Raji (cell line): ENCODE measurements around the gene TMEM258.

Source experiments
- POLR2A ChIP-seq: IDR thresholded peaks from 2 replicates; pipeline ENCODE4 v1.6.1; 2011; ENCODE audit warnings: low read depth, low read length, control low read depth; ENCODE audit not compliant: insufficient read depth

The TMEM258 gene

DNA sequence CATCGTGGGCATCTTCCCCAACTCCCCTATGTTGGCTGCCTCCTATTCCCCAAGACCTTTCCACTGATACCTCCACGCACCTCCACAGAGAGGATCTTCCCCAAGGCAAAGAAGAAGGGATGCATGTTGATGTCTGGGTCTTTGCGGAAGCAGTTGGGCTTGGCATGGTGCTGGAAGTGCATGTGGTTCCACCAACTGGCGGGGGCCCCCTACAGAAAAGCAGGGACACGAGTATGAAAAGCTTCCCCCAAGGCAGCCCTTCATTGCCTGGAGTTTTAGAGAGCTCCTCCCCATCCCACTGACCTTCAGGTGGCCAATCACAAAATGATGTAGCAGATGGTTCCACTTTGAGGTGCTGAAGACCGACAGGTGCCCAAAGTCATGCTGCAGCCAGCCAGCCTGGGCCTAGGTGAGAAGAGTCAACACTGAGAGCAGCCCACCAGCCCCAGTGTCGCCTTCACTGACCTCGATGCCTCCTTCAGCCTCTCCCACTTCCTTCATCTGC is 18.3 kb upstream of the TMEM258 start:
- no peak for TF ChIP-seq POLR2A

DNA sequence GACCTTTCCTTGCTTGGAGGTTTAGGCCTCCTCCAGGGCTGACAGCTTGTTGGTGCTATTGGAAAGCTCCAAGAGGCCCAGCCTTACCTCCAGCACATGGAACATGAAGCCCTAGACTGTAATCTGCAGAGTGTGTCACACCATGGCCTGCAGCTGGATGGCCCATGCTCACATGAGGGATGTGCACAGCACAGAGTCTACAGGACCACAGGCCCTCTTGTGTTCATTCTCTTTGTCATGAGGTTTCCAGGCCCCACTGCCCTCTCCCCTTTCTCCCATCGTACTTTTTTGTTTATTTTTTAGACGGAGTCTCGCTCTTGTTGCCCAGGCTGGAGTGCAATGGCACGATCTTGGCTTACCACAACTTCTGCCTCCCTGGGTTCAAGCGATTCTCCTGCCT is 14.4 kb upstream of the TMEM258 start:
- no peak for TF ChIP-seq POLR2A

GRCh38 chr11:61805146-61805545 is 12.7 kb upstream of the TMEM258 start:
- TF ChIP-seq POLR2A = no peak

GRCh38 chr11:61803889-61804647 is 11.7 kb upstream of the TMEM258 start:
- TF ChIP-seq POLR2A = no peak

DNA sequence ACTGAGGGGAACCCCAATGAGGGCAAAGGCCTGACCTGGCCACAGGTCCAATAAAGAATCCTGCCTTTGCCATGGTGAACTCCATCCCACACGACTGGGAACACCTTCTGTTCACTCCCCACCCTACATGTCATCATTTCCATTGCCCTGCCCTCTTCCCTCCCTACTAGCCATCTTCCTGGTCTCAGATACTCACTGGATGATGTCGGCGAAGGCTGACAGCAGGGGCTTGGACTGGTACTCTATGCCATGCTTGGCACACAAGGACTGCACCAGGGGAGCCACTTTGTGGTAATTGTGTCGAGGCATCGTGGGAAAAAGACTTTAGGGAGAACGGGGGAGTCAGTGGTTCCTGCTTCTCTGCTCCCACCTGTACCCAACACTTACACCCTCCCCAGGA is 10.2 kb upstream of the TMEM258 start:
- TF ChIP-seq POLR2A = no peak

DNA sequence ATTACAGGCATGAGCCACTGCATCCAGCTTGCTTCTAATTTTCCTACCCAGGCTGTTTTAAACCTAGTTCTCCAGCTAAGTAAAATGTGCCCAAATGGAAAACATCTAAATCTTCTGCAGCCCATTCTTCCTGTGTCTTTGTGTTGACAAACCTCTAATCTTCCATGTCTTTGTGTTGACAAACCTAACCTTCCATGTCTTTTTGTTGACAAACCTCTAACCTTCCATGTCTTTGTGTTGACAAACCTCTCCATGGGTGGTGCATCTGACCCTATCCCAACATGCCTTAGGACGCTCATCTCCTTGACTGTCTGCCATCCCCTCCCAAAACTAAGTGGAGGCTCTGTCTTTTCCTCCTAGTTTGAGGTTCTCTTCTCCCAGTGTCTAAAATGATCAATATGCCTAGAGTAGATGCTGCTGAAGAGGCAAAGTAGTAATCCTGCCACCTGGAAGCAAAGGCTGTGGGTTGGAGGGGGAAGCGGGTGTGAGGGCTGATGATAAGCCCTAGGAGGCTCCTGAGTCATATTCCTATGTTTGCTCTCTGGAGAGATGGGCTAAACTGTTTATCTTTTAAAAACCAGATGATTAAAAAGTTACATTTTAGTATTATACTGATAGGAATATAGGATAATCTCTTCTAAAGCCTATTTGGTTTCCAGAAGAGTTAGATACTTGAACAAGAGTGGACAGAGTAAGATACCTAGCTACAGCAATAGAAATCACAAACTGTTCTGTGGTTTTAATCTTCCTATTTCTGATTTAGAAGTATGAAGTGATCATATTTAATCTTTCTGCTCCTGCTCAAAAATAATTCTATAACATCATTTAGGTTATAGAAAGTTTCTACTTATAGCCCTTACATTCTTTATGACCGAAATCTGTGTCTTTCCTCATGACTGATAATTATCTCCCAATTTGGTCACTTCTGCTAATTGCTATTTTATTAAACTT is 8.2 kb upstream of the TMEM258 start:
- TF ChIP-seq POLR2A = no peak

DNA sequence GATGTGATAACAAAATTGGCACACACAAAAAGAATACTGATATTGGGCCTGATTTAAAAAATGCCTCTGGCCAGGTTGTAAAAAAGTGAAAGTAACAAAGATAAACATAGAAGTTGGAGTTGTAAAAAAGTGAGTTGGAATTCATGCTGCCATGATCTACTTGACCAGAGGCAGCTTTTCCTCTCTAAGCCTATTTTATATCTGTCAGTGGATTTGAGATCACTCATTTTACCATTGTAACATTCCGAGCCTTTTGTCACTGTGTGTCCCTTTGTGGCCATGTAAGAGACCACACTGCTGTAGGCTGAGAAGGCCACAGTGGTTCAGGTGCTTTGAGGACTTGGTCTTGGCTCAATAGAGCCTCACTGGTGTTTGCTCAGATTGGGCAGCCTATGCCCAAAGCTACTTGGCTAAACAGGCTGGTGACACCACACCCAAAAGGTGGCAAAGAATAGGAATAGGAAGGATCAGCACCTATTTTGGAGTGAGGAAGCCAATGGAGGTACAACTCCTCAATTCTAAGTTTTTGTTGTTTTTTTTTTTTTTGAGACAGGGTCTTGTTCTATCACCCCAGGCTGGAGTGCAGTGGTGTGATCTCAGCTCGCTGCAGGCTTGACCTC is 7.4 kb upstream of the TMEM258 start:
- TF ChIP-seq POLR2A = no peak

DNA sequence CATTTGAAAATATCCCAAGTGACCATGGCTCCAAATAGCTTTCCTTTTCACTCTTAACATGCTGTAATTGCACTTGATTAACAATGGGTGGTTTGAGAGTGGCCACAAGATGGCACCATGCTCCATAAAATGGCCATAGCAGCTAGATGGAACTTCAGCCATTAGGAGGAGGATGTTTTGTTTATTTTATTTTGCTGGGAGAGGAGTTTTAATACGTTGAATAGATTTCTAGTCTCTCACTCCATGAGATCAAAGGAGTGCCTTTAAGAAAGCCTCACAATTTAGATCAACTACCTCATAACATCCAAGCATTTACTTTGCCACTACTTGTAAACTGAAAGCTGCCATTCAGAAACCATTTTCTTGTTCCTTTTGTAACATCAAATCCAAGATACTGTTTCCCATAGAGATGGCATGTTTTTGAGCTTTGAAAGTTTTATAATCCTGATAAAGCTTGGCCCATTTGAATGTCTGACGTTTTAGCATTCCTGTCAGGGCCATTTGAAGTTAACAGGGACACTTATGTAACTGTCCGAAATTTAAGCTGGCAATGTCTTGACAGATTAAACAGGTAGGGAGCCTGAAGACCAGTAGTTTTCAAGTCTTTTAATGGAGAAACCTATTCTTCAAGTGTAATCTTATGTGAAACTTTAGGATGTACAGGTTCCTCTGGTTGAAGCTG is 5.0 kb upstream of the TMEM258 start:
- no peak for TF ChIP-seq POLR2A

GRCh38 chr11:61795876-61796526 is 3.6 kb upstream of the TMEM258 start:
- no peak for TF ChIP-seq POLR2A

DNA sequence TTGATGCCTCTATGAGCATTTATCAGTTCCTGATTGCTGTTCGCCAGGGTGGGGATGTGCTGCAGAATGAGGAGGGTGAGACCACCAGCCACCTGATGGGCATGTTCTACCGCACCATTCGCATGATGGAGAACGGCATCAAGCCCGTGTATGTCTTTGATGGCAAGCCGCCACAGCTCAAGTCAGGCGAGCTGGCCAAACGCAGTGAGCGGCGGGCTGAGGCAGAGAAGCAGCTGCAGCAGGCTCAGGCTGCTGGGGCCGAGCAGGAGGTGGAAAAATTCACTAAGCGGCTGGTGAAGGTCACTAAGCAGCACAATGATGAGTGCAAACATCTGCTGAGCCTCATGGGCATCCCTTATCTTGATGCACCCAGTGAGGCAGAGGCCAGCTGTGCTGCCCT is 3.1 kb upstream of the TMEM258 start:
- TF ChIP-seq POLR2A = no peak

GRCh38 chr11:61794579-61794978 is 2.2 kb upstream of the TMEM258 start:
- no peak for TF ChIP-seq POLR2A

DNA sequence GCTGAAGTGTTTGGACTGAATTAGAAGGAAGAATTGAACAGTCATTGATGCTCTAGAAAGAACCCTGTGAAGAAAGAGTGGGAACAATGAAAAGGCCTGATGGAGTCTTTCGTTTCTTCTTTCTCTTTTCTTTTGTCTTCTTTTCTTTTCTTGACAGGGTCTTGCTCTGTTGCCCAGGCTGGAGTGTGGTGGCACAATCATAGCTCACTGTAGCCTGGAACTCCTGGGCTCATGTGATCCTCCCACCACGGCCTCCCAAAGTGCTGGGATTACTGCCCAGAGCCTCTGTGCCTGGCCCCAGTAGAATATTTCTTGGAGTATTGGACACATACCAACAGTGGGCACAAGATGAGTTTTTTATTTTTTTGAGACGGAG is 1.4 kb upstream of the TMEM258 start:
- TF ChIP-seq POLR2A = no peak

DNA sequence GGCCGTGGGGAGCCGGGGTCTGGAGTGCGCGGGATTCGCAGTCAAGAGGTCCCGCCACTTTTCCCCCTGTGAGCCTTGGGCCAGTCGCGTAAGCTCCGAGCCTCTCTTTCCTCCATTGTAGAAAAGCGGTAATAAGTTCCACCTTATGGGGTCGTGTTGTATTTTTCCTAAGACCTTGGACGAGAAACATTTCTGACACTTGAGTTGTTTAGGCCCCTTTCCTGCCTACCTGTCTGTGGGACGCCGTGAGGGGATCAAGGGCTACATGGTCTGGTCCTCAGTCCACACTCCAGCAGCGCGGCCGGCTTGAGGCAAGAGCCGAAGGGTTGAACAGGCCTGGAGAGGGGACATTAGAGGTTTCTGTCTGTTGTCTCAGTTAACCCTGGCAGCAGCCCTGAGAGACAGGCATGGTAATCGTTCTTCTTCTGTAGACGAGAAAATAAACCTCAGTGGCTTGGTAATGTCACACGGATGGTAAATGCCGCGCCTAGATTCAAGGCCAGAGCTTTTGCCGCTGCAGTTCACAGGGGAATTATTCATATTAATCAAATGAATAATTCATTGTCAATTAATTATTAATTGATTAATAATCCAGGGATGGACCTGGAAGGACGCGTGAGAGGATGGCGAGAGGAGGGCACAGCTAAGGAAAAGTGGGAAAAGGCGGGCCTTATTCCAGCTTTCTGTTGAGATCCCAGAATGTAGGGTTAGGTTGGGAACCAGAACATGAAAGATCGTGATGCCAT is 857 bp upstream of the TMEM258 start:
- no peak for TF ChIP-seq POLR2A
